Activated naive CD4-positive, alpha-beta T cell treated with anti-CD3 and anti-CD28 coated beads for 36 hours (primary cell): ENCODE results near the gene MAPK4. TPM values are rescaled to one million over a fixed set of nuclear protein-coding genes. Genes with fewer than 3 reads are reported as not detected.
"Not testable (repeated sequence)": the region's sequence is repeated elsewhere in the genome, so short reads cannot be mapped to it uniquely, and the experiment has no call there.

Experiments used
- CTCF ChIA-PET: fragments of 350-600 bp; sonication (Branson Sonifier 250); formaldehyde crosslinking; loops from one replicate; lab custom pipeline; 2021; ENCODE audit warnings: antibody characterized with exemption; lab: Charles Lee
- DNase-seq: peaks from one replicate; pipeline ENCODE4 v3.0.0-alpha.2; 2020
- H3K27ac Mint-ChIP-seq: one replicate; pipeline ENCODE4 v1.8.0; 2021; ENCODE audit warnings: mild to moderate bottlenecking, mixed read lengths
- H3K27me3 Mint-ChIP-seq: one replicate; pipeline ENCODE4 v1.8.0; 2021; ENCODE audit warnings: low read depth, mixed read lengths
- H3K36me3 Mint-ChIP-seq: one replicate; pipeline ENCODE4 v1.8.0; 2021; ENCODE audit warnings: low read depth, mixed read lengths
- H3K4me1 Mint-ChIP-seq: one replicate; pipeline ENCODE4 v1.8.0; 2021; ENCODE audit warnings: low read depth, mixed read lengths
- H3K4me3 Mint-ChIP-seq: one replicate; pipeline ENCODE4 v1.8.0; 2021; ENCODE audit warnings: mild to moderate bottlenecking, moderate library complexity, mixed read lengths
- H3K9me3 Mint-ChIP-seq: one replicate; pipeline ENCODE4 v1.8.0; 2021; ENCODE audit warnings: mixed read lengths
- intact Hi-C: fragments of 100-400 bp; cut with micrococcal nuclease; formaldehyde crosslinking; loops from one replicate; pipeline ENCODE4 v1.15.1; 2023
- total RNA-seq, 2 experiments: library from RNA; stranded (reverse); gene quantifications; one replicate each; pipeline ENCODE4 v1.2.3, GENCODE V29; 2021

MAPK4 gene
- not detected for total RNA-seq

GRCh38 chr18:50559752-50560680 lies at the start of gene MAPK4:
MAPK4 (plus strand) TSS chr18:50560087; CDS start chr18:50663959, 103,872 bp downstream.
- H3K4me1 Mint-ChIP-seq, result peaks cover 3% of the 10 kb centered on the region
- peaks cover 9% of the 10 kb centered on the region for H3K9me3 Mint-ChIP-seq
- CTCF ChIA-PET, result no interaction called here
- H3K4me3 Mint-ChIP-seq, result peak within 1 kb of the TSS; percentile 44
- intact Hi-C loops, result no loop called here
- peaks cover 54% of the 10 kb centered on the region for H3K27me3 Mint-ChIP-seq
- no peak within 1 kb of the TSS for H3K27ac Mint-ChIP-seq
- peaks cover 3% of the 10 kb centered on the region for H3K36me3 Mint-ChIP-seq
- no peak for DNase-seq

- H3K9me3 Mint-ChIP-seq, H3K4me3 Mint-ChIP-seq, intact Hi-C loops, H3K27me3 Mint-ChIP-seq, DNase-seq, CTCF ChIA-PET, H3K4me1 Mint-ChIP-seq, H3K27ac Mint-ChIP-seq, H3K36me3 Mint-ChIP-seq: not testable (repeated sequence)
Observed at GRCh38 chr18:50517277-50517676, 42.6 kb upstream of the MAPK4 start.

DNA sequence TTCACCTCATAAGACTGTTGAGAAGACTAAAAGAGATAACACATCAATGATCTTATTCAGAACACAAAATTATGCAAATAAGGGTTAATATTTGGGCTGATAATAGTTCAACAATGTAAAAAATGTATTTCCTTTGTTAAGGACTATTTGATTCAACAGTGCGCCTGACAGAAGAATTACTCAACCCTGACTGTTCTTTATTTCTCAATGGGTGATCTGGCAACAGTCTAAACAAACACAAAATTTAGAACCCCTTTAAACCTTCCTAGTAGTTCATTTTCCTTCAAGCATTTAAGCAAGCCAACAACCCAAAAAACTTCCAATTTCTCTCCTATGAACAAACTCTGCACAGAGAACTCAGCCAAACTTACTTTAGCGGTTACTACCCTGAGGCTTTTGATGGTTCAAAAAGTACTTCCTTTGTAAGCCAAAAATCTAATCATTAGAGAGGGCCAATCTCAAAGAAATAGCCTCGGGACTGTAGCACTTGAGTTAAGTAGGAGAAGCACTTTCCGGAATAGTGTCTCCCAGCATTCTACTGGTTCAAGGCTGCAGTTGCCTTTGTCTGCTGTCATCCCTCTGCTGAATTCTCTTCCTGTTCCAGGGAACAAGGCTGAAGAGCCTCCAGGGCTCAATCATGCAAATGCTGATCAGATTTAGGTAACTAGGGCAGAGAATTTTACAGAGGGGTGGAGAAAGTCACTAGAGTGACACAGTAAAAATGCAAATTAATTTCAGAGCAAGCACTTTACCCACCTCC lies 40.9 kb upstream of the MAPK4 start:
- Mint-ChIP-seq H3K4me1 (no peaks in the 10 kb centered on the region), H3K4me3 (no peak overlapping the region), H3K27ac (no peak overlapping the region), H3K36me3 (no peaks in the 10 kb centered on the region), H3K27me3 (peaks cover 2% of the 10 kb centered on the region), H3K9me3 (no peaks in the 10 kb centered on the region)
- DNase-seq, result no peak
- CTCF ChIA-PET, result no interaction called here
- intact Hi-C loops, result no loop called here

- no peak overlapping the region for H3K4me3 Mint-ChIP-seq
- H3K36me3 Mint-ChIP-seq, result no peaks in the 10 kb centered on the region
- no peaks in the 10 kb centered on the region for H3K4me1 Mint-ChIP-seq
- CTCF ChIA-PET, result no interaction called here
- no peaks in the 10 kb centered on the region for H3K9me3 Mint-ChIP-seq
- DNase-seq, result no peak
- H3K27ac Mint-ChIP-seq, result no peak overlapping the region
- intact Hi-C loops, result no loop called here
- no peaks in the 10 kb centered on the region for H3K27me3 Mint-ChIP-seq
Observed at GRCh38 chr18:50523165-50523564, 36.7 kb upstream of the MAPK4 start.

DNA sequence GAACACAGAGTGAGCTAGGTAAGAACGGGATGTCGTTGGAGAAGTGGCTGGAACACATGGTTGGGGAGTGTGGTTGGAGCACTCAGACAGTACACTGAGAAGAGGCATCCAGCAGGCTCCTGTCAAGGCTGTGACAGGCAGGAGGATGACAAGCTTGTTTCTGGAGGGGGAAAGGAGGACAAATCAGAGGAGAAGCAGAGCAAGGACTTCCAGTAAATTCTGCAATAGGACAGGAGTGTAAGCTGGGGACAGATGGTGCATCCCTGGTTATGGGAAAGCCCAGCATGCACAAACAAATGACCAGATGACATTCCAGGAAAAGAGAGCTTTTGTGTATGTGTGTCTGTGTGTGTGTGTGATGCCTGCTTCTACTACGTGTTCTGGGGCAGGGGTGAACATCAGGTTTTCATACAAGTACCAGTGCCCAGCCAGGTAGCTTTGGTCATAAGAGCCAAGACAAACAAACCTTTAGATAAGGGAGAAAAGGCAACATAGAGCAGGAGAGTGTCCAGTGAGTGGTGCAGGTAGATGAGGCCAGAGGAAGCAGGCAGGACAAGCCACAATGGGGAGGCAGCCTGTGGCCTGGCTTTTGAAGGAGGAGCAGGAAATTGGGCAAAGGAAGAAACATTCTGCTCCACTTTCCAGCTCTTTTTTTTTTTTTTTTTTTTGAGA lies 32.1 kb upstream of the MAPK4 start:
- CTCF ChIA-PET, result no interaction called here
- intact Hi-C loops, result no loop called here
- no peak overlapping the region for H3K4me3 Mint-ChIP-seq
- H3K27ac Mint-ChIP-seq, result no peak overlapping the region
- peaks cover 9% of the 10 kb centered on the region for H3K9me3 Mint-ChIP-seq
- no peak for DNase-seq
- no peaks in the 10 kb centered on the region for H3K27me3 Mint-ChIP-seq
- H3K4me1 Mint-ChIP-seq, result no peaks in the 10 kb centered on the region
- H3K36me3 Mint-ChIP-seq, result peaks cover under 1% of the 10 kb centered on the region

- Mint-ChIP-seq H3K27me3 (no peaks in the 10 kb centered on the region), H3K4me3 (no peak overlapping the region), H3K27ac (no peak overlapping the region), H3K4me1 (no peaks in the 10 kb centered on the region), H3K36me3 (peaks cover 5% of the 10 kb centered on the region), H3K9me3 (peaks cover 18% of the 10 kb centered on the region)
- intact Hi-C loops, result no loop called here
- DNase-seq, result no peak
- CTCF ChIA-PET, result no interaction called here
Observed at GRCh38 chr18:50528806-50529205, 31.1 kb upstream of the MAPK4 start.

DNA sequence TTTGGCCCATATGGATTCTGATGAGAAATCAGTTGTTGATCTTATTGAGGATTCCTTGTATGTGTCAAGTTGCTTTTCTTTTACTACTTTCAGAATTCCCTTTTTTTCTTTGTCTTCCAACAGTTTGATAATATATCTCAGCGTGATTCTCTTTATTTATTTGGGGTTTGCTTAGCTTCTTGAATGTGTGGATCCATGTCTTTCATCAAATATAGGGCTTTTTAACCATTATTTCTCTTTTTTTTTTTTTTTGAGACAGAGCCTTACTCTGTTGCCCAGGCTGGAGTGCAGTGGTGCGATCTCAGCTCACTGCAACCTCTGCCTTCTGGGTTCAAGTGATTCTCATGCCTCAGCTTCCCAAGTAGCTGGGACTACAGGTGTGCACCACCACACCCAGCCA lies 26.1 kb upstream of the MAPK4 start:
- H3K27ac Mint-ChIP-seq, CTCF ChIA-PET, H3K4me3 Mint-ChIP-seq, H3K4me1 Mint-ChIP-seq, H3K36me3 Mint-ChIP-seq, intact Hi-C loops, H3K27me3 Mint-ChIP-seq, DNase-seq: not testable (repeated sequence)
- H3K9me3 Mint-ChIP-seq, result peaks cover 32% of the 10 kb centered on the region

DNA sequence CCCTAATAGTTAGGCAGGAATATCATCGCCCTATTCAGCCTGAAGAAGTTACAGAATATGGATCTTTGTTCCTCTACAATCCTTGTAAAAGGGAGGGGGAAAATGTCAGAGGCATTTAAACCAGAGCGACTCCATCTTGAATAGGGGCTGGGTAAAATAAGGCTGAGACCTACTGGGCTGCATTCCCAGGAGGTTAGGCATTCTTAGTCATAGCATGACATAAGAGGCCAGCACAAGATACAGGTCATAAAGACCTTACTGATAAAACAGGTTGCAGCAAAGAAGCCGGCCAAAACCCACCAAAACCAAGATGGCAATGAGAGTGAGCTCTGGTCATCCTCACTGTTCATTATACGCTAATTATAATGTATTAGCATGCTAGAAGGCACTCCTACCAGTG lies 15.4 kb upstream of the MAPK4 start:
- H3K36me3 Mint-ChIP-seq, H3K27ac Mint-ChIP-seq, DNase-seq, intact Hi-C loops, H3K27me3 Mint-ChIP-seq, H3K4me1 Mint-ChIP-seq, CTCF ChIA-PET, H3K9me3 Mint-ChIP-seq, H3K4me3 Mint-ChIP-seq: not testable (repeated sequence)

GRCh38 chr18:50545936-50546335 lies 14.0 kb upstream of the MAPK4 start:
- intact Hi-C loops, result no loop called here
- no peaks in the 10 kb centered on the region for H3K4me1 Mint-ChIP-seq
- H3K27me3 Mint-ChIP-seq, result peaks cover 5% of the 10 kb centered on the region
- no peak for DNase-seq
- no peaks in the 10 kb centered on the region for H3K9me3 Mint-ChIP-seq
- CTCF ChIA-PET, result no interaction called here
- no peak overlapping the region for H3K27ac Mint-ChIP-seq
- H3K36me3 Mint-ChIP-seq, result no peaks in the 10 kb centered on the region
- H3K4me3 Mint-ChIP-seq, result no peak overlapping the region

DNA sequence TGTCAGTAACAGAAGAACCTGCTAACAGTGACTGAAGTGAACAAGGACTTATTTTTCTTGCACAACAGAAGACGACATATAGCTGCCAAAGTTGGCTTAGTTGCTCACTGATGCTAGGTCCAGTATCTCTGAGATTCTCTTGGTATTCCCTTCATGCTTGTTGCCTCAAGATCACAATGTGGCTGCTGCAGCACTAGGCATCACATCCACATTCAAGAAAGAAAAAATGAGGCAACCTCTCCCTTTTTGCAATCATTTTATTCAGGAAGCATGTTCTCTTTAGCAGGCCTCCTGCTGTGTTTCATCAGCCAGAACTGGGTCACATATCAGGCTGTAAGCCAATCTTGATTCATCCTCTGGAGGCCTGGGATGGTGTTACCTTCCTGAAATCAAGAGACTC lies 11.7 kb upstream of the MAPK4 start:
- no peak overlapping the region for H3K4me3 Mint-ChIP-seq

GRCh38 chr18:50551651-50552050 lies 8.2 kb upstream of the MAPK4 start:
- H3K36me3 Mint-ChIP-seq, DNase-seq: not testable (repeated sequence)

More for the DNA sequence above, 11.7 kb upstream of the MAPK4 start:
- no peaks in the 10 kb centered on the region for H3K4me1 Mint-ChIP-seq
- no peak for DNase-seq
- H3K36me3 Mint-ChIP-seq, result no peaks in the 10 kb centered on the region
- peaks cover 12% of the 10 kb centered on the region for H3K27me3 Mint-ChIP-seq
- H3K9me3 Mint-ChIP-seq, result no peaks in the 10 kb centered on the region
- H3K27ac Mint-ChIP-seq, result no peak overlapping the region
- intact Hi-C loops, result no loop called here
- CTCF ChIA-PET, result no interaction called here

GRCh38 chr18:50558157-50558556 lies 1.7 kb upstream of the MAPK4 start:
- no peak overlapping the region for H3K27ac Mint-ChIP-seq
- no peak overlapping the region for H3K4me3 Mint-ChIP-seq
- H3K27me3 Mint-ChIP-seq, result peaks cover 56% of the 10 kb centered on the region
- DNase-seq, result no peak
- H3K9me3 Mint-ChIP-seq, result peaks cover 10% of the 10 kb centered on the region
- peaks cover 3% of the 10 kb centered on the region for H3K36me3 Mint-ChIP-seq
- CTCF ChIA-PET, result no interaction called here
- intact Hi-C loops, result no loop called here
- H3K4me1 Mint-ChIP-seq, result peaks cover 3% of the 10 kb centered on the region

More at GRCh38 chr18:50551651-50552050, 8.2 kb upstream of the MAPK4 start:
- CTCF ChIA-PET, H3K27ac Mint-ChIP-seq, H3K9me3 Mint-ChIP-seq, intact Hi-C loops, H3K4me3 Mint-ChIP-seq, H3K4me1 Mint-ChIP-seq: not testable (repeated sequence)
- peaks cover 33% of the 10 kb centered on the region for H3K27me3 Mint-ChIP-seq
